GM19240 (cell line): ENCODE data around the gene TLX2.
A peak's percentile ranks its signal among the peaks of the same experiment; 100 is the strongest.

ENCODE experiments used
- DNase-seq: peaks from one replicate; pipeline ENCODE4 v3.0.0; 2011; ENCODE audit warnings: low spot score; ENCODE audit not compliant: insufficient read length

TLX2 gene

DNA sequence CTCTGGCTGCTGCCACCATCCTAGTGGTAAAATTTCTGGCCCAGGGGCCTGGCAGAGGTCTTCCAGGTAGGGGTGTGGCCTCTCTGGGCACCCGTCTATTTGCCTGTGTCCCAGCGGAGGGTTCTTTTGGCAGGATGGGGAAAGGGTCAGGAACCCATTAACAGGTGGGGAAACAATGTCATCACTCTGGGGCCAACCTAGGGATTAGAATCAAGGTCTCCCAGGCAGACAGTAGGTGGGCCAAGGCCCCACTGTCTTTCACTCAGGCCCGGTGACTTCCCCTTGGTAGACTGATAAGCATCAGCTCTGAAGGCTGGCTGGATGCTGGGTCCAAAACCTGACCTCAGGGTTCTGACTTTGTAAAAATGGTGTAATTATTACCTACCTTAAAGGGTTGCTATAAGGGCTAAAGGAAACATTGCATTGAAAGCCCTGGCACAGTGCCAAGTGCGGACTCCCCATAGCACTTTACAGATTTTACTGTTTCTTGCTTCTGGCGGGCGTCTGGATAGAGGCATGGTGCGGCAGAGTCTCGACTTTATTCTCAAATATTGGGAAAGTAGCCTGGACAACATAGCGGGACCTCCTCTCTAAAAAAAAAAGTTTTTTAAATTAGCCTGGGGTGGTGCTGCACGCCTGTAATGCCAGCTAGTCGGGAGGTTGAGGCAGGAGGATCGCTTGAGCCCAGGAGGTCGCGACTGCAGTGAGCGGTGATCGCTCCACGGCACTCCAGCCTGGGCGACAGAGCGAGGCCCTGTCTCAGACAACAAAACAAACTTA is 17.1 kb upstream of the TLX2 start:
- no peak for DNase-seq

GRCh38 chr2:74497777-74498499 is 16.3 kb upstream of the TLX2 start:
- DNase-seq, result no peak

DNA sequence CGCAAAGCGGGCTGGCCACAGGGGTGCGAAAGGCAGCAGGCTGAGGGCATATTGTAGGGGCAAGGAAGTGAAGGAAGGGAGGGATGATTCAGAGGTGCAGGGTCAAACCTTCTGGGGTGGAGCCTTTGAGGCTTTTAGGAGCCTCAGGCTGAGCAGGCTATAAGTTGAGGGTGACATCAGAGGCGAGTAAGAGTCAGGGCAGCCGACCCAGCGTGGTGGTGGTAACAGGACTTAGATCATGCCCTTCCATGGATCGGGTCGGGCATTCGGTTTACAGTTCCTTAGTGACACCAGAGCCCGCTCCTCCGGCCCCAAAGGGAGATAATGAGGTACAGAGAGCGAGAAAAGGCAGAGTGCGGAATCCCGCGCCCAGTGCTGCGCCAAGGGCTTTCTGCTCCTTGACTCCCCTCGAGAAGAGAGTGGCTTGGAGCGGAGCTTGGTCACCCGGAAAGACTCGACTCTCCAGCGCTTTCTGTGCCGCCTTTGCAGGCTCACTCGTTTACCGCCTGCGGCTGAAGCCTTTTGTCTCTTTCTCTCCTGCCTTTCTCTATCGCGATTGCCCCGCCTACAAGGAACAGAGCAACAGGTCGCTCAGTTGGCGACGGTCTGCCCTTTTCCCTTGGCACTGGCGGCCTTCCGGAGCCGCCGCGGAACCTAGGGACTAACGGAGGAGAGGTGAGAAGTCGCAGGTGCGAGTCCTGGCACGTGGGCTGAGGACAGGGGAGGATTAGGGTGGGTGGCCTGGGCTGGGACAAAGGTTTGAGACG is 15.6 kb upstream of the TLX2 start:
- DNase-seq, result no peak

DNA sequence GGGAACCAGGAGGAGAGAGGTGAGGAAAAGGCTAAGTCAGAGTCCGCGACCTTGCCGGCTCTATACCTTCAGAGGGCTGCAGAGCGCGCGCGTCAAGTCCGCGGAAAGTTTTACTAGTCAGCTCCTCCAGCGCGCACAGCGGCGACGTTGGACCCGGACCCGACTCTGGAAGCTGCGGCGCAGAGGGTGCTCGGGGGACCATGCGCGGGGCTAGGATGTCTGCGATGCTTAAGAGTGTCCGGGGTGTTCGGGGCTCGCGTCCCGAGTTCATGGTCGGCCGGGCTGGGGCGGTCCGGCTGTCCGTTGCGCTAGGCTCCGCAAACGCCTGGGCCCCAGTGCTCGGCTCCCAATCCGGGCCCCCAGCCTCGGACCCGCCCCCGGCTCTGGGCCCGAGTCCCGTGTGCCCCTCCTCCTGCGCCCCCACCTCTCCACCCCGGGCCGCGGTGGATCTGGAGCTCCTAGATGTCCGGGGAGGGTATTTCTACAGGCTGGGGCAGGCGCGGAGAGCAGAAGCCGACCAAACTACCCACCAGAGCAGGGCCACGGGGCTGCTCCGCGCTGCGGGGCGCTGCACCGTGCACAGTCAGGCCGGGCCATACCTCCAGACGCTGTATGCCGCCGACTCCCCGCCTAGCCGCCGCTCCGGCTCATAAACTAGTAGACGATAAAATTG is 14.8 kb upstream of the TLX2 start, which contains the start of gene LBX2:
Gene LBX2, minus strand, starts transcription at position 337 of the 673 bp plus-strand sequence. Its CDS starts 66 bp downstream, at position 271.
- no peak for DNase-seq

GRCh38 chr2:74499940-74500577 is 14.2 kb upstream of the TLX2 start:
- no peak for DNase-seq

- no peak for DNase-seq
Observed at GRCh38 chr2:74500578-74500946, 13.7 kb upstream of the TLX2 start.

GRCh38 chr2:74501335-74502071 is 12.7 kb upstream of the TLX2 start:
- DNase-seq, result no peak

DNA sequence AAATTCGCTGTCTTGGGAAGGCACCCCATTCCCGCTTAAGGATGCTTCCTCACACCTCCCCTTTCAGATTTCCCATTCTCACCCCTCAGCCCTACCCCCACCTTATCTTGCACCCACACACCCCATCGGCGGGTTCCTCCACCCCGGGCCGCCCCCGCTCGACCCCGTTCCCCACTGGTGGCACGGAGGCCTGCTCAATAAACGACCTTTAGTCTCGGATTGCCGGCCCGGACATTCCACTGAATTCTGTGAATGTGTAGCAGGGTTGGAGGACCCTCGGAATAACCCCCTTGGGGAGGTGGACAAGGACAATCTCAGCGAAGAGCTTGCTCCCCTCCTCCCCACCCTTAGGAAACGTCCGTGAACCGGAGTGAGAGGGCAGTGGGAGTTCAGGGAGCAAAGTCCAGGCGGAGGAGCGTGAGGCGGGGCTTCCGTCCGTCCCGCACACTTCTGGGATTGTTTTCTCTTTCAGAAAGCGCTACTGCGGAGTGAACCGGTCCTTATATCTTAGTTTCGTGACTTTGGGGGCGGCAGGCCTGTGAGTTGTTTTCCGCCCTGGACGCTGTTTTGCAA is 12.0 kb upstream of the TLX2 start:
- no peak for DNase-seq

DNA sequence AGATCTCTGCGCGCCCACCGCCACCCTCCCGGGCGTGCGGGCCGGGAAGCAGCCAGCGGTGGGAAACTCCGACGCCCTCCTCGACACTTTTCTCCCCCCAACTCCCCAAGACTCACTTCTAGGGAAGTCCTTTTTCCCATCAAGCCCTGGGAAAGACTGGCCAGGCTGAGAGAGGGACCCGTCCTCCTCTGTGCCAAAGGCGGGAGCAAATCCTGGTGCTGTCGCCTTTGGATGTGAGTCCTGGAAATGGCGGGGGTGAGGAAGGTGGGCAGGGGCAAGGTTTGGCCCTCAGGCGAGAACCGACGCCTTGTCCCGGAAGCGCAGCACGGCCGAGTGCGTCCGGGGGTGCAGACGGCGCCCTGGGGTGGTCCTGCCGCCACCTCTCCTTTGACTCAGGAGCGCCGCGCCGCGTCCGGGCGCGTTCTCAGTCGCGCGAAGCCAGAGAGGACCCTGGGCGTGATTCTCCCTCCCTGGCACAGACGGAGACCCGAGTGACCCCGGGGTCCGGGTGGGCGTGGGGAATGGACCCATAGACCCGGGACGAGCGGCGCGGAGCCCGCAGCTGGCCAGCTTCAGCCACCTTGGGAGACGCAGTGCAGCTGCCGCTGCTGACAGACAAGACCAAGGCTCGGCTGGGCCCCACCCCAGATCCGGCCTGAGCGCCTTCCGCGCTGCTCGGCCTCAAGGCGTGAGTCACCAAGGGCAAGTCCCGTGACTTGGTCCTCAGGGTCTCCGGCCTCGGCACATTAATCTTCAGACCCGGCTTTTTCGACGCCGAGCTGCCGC is 11.3 kb upstream of the TLX2 start:
- no peak for DNase-seq

- no peak for DNase-seq
Observed at GRCh38 chr2:74503506-74504475, 10.5 kb upstream of the TLX2 start.

DNA sequence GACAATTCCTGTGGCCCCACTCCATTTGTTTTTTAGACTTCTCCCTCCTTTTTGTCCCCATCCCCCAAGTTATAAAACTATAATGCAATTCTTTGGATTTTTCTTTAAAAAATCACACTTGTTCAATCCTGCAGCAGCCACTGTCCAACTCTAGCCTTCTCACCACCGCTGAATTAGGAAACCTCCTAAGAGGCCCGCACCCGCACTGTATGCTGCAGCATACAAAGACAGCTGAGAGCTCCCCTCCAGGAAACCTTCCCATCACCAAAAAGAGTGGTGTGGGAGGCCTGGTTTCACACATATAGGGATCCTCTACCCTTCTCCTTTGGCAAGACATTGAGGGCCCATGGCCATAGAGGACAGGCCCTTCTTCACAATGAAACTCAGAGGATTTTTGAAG is 9.7 kb upstream of the TLX2 start:
- no peak for DNase-seq

GRCh38 chr2:74505448-74506246 is 8.6 kb upstream of the TLX2 start:
- DNase-seq, result no peak

DNA sequence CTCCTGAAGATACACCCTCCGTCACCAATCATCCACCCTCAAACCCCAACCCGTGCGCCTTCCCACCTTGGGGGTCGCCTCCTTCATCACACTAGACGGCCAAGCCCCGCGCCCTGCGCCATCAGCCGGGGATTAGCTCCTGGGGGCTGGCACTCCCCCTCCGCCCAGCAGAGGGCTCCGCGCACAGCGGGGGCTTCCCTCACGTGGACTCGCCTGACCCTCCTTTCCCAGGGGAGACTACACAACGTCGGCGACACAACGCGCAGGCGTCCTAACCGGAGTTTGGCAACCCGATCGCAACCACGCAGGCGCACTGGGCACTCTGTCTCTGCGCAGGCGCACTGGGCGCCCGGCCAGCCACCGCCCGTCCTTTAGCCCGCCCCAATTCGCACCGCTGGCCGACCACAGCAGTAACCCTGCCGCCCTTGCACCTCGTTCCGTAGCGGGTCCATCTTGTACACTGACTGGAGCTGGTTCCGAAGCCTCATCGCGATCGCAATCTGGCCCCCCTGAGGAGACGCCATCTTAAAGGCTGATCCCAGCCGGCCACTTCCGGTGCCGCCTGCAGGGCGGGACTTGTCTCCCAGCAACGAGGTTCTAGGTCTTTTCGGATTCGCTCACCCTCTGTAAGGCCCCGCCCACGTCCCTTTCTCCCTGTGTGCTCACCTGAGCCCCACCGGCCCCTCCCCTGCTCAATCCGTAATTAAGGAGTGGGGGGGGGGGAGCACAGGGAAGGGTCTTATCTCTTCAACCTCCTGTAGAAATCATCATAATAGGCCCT is 6.9 kb upstream of the TLX2 start, which contains the start of gene PCGF1:
Gene PCGF1, minus strand, starts transcription at position 551 of the 781 bp plus-strand sequence. Its CDS starts 27 bp downstream, at position 524.
- peak; percentile 94 for DNase-seq

DNA sequence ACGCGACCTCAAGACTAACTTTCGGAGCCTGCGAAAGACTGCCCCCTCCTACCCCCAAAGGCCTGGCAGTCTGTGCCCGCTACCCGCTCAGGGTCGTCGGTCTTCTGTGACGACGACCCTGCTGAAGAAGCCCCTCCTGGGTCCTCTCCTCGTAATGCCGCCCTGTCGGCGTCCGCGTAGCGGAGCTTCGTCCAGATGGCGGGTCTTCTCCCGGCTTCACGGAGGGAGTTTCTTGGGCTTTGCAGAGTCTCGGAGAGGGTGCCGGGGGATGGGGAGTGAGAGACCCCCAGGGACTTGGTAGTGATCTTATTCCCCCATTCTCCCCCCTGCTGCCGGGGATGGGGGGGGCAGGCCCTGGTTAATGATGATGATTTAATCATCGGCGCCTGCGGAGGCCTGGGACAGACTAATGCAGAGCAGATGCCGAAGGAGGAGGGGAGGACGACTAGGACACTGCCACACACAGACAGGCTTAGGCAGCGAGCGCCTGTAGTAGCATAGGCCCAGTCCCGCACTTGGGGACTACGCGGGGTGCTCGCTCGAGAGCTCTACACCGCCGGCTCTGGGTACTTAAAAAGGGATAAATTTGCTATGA is 6.2 kb upstream of the TLX2 start:
- DNase-seq, result no peak

GRCh38 chr2:74510272-74510671 is 4.0 kb upstream of the TLX2 start:
- DNase-seq, result no peak
